ENCODE measurements around the gene WDR82.

The WDR82 gene

GRCh38 chr3:52210550-52211046, 67.9 kb downstream of the WDR82 start:
- TF ChIP-seq, protein P1, sequence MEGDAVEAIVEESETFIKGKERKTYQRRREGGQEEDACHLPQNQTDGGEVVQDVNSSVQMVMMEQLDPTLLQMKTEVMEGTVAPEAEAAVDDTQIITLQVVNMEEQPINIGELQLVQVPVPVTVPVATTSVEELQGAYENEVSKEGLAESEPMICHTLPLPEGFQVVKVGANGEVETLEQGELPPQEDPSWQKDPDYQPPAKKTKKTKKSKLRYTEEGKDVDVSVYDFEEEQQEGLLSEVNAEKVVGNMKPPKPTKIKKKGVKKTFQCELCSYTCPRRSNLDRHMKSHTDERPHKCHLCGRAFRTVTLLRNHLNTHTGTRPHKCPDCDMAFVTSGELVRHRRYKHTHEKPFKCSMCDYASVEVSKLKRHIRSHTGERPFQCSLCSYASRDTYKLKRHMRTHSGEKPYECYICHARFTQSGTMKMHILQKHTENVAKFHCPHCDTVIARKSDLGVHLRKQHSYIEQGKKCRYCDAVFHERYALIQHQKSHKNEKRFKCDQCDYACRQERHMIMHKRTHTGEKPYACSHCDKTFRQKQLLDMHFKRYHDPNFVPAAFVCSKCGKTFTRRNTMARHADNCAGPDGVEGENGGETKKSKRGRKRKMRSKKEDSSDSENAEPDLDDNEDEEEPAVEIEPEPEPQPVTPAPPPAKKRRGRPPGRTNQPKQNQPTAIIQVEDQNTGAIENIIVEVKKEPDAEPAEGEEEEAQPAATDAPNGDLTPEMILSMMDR (IDR thresholded peaks at IDR 0.05; ENCODE audit: low read depth, low read length): no peak
- DNase-seq (ENCODE audit: extremely low read depth, low read depth): no peak

GRCh38 chr3:52210037-52210436, 68.4 kb downstream of the WDR82 start:
- no peak for DNase-seq (ENCODE audit: extremely low read depth, low read depth)

DNA sequence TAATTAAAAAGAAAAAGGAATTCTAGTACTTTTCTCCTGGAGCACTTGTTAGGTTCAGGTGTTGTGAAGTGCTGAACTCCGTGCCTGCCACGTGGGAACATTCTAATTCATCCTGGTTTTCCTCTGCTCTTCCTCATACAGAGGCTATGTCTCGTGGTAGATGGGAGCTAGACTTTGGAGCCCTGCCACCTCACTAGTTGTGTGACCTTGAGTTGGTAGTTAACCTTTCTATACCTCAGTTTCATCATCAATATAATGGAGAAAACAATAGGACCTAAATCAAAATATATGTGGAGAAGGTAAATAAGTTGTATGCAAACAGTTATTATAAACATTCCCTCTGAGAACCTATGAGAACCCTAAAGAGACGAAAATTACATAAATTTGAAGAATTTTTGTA, 69.9 kb downstream of the WDR82 start:
- TF ChIP-seq, protein P1 (IDR thresholded peaks at IDR 0.05; ENCODE audit: low read depth, low read length): no peak
- DNase-seq (ENCODE audit: extremely low read depth, low read depth): no peak

More at GRCh38 chr3:52210037-52210436, 68.4 kb downstream of the WDR82 start:
- TF ChIP-seq, protein P1 (IDR thresholded peaks at IDR 0.05; ENCODE audit: low read depth, low read length): no peak

DNA sequence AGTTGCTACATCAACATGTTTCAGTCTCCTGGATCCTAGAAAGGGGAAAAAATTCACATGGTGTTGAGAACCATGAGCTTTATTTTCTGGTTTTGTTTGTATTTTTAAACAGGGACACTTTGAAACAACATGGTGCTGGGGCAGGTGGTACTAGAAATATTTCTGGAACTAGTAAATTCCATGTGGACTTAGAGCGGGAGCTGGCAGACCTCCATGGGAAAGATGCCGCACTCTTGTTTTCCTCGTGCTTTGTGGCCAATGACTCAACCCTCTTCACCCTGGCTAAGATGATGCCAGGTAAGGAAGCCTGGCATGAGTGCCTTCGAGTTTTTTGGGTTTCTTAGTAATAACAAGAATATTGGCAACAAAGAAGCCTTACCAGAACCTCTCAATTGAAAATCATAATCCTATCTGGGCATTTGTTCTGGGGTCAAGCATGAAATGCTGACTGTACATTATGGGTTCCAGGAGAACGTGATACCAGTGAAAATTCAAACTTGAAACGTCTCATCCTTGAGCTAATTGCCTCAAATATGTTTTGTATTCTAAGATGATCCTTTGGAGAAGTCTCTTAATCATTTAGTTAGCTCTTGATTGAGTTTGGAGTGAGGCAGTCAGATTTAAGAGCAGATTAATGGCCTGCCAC, 72.6 kb downstream of the WDR82 start:
- TF ChIP-seq, protein P1 (IDR thresholded peaks at IDR 0.05; ENCODE audit: low read depth, low read length): no peak
- DNase-seq (ENCODE audit: extremely low read depth, low read depth): no peak

Data from AG09319 (cell line).